HG02981 (cell line): ENCODE data around the gene EHF.
A peak's percentile ranks its signal among the peaks of the same experiment; 100 is the strongest.

Experiments used
- ATAC-seq: cut with Tn5 transposase; IDR thresholded peaks from one replicate; pipeline ENCODE4 v1.9.1; 2021; ENCODE audit warnings: mild to moderate bottlenecking, moderate library complexity; ENCODE audit not compliant: unreplicated experiment

The EHF gene

GRCh38 chr11:34643311-34643710 is 22.4 kb downstream of the EHF start:
- no peak for ATAC-seq

GRCh38 chr11:34643846-34644245 is 23.0 kb downstream of the EHF start:
- ATAC-seq = no peak

GRCh38 chr11:34644669-34645406 is 23.9 kb downstream of the EHF start:
- no peak for ATAC-seq

DNA sequence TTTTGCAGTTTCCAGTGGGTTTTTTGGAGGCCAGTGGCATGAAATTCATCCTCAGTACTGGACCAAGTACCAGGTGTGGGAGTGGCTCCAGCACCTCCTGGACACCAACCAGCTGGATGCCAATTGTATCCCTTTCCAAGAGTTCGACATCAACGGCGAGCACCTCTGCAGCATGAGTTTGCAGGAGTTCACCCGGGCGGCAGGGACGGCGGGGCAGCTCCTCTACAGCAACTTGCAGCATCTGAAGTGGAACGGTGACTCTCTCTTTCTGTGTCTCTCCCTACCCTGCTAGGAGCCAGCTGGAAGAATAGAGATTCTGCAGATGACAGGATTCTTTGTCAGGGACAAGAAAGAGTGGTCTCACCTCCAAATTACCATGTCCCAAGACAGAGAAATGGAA is 25.5 kb downstream of the EHF start:
- ATAC-seq = no peak

DNA sequence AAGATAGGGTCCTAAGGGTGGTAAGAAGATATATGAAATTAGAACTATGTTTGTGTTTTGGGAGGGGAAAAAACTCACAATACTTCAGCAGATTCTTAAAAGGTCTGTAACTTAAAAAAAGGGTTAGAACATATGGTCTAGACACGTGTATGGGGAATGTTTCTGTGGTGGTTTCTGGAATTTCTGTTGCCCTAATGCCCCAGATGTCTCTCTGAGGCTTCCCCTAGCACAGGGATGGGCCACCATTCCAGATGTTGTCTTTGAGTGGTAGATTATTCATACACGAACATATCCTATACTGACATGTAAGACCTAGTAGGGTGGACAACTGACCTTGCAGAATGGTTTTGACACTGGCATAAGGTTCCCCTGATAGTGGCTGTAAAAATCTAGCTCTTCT is 26.2 kb downstream of the EHF start:
- no peak for ATAC-seq

- no peak for ATAC-seq
These were observed 26.6 kb downstream of the EHF start for GRCh38 chr11:34647532-34647931.

DNA sequence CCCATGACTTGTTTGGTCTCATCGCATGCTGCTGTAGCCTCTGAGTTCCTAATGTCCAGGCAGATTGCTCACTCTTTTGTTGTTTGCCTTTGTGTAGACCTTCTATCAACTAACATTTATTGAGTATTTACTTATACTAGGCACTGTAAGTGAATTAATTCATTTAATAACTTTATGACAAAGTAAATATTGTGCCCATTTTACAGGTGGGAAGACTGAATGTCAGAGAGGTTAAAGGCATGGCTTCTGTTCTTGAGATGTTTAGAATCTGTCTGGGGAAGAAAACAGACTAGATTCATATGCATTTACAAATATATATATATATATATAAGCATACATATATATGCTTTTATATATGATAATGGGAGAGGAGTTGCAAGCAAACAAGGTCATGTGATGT is 27.1 kb downstream of the EHF start:
- no peak for ATAC-seq

DNA sequence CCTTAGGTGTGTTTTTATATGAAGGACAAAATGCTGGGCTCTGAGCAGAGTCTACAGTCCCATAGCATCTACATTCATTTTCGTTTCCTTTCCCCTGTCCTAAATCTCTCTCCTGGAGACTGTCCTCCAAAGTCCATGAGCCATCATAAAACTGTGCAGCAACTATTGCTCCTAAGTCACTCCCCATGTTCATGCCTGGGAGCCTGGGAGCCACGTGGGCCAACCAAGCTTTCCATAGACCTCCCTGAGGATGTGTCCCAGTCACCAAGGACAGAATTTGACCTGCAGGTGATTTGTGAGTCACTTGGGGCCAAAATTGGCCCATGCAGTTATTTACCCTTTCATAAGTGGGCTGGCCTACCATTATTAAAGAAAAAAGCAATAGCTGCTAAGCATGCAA is 28.7 kb downstream of the EHF start:
- ATAC-seq = no peak

- peak; percentile 93 for ATAC-seq
These were observed 29.6 kb downstream of the EHF start for GRCh38 chr11:34650528-34650927.

DNA sequence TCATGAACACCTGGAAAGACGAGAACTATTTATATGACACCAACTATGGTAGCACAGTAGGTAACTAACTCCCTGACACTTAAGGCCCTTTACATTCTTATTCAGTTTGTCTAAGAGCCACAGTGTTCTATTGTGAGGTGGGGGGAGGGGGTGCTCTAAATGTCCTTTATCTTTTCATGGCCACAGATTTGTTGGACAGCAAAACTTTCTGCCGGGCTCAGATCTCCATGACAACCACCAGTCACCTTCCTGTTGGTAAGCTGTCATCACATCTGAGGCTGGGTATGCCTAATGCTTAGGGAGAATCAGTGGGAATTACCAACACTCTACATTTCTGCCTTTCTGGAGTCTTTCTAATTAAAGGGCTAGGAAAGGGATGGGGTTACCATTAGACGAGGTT is 30.7 kb downstream of the EHF start:
- no peak for ATAC-seq

GRCh38 chr11:34652191-34652973 is 31.5 kb downstream of the EHF start:
- ATAC-seq = no peak

GRCh38 chr11:34653031-34653430 is 32.1 kb downstream of the EHF start:
- no peak for ATAC-seq

GRCh38 chr11:34653851-34654482 is 33.1 kb downstream of the EHF start:
- ATAC-seq = no peak

GRCh38 chr11:34654483-34655334 is 33.8 kb downstream of the EHF start:
- ATAC-seq = no peak

- no peak for ATAC-seq
These were observed 34.6 kb downstream of the EHF start for GRCh38 chr11:34655335-34656008.

DNA sequence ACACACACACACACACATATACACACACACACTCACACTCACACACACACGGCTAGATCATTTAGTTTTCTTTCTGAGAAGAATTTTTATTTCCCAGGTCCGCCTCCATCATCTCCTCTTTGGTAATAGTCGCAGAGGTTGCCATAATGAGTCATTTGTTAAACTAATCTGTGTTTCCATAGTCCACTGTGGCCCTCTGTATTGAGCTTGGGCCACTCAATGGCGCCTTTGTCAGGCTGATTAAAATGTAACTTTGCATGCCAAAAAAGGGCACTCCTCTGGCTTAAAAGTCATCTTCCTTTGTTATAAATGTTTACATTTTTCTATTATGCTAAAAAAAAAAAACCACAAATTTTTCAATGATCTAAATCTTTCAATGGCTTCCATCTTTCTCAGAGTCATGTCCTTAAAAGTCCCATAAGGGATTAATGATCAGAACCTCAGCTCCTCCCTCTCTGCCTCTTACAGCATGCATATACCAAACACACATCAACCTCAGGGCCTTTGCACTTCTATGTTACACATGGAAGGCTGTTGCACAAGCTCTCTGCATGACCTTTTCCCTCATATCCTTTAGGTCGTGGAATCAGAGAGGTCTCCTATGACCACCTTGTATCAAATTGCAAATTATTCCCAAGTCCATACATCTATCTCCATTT is 35.3 kb downstream of the EHF start:
- no peak for ATAC-seq

DNA sequence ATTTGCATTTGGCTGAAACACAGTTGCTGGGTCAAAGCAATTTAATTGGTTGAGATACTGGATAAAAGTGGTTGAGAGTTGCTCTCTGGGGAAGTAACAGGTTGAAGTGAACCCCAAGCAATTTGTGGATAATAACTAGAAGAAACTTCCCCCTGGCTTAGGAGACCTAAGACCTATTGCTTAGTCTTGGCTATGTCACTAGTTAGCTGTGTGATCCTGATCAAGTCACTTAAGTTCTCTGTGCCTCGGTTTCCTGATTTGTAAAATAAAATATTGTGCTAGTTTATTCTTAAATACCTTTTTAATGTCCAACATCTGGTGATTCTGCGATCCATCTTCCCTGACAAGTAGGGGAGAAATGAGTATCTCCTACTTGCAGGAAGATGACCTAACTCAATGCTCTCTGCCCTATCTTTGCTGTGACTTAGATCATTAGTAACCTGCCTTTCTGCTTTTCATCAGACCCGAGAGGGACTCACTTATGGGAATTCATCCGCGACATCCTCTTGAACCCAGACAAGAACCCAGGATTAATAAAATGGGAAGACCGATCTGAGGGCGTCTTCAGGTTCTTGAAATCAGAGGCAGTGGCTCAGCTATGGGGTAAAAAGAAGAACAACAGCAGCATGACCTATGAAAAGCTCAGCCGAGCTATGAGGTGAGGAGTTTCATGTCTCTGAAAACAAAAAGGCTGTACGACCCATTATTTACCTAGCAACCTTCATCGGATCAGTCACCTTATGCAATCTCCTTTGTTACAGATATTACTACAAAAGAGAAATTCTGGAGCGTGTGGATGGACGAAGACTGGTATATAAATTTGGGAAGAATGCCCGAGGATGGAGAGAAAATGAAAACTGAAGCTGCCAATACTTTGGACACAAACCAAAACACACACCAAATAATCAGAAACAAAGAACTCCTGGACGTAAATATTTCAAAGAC is 37.5 kb downstream of the EHF start:
- no peak for ATAC-seq

DNA sequence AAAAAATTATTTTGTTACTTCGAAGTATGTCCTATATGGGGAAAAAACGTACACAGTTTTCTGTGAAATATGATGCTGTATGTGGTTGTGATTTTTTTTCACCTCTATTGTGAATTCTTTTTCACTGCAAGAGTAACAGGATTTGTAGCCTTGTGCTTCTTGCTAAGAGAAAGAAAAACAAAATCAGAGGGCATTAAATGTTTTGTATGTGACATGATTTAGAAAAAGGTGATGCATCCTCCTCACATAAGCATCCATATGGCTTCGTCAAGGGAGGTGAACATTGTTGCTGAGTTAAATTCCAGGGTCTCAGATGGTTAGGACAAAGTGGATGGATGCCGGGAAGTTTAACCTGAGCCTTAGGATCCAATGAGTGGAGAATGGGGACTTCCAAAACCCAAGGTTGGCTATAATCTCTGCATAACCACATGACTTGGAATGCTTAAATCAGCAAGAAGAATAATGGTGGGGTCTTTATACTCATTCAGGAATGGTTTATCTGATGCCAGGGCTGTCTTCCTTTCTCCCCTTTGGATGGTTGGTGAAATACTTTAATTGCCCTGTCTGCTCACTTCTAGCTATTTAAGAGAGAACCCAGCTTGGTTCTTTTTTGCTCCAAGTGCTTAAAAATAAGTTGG is 38.3 kb downstream of the EHF start:
- no peak for ATAC-seq
